Measurements from ENCODE around the gene CDH8. TPM values are rescaled to one million over a fixed set of nuclear protein-coding genes. Genes with fewer than 3 reads are reported as not detected.

The CDH8 gene
- total RNA-seq, 1 experiment from 2014 or later = 11.1 TPM

DNA sequence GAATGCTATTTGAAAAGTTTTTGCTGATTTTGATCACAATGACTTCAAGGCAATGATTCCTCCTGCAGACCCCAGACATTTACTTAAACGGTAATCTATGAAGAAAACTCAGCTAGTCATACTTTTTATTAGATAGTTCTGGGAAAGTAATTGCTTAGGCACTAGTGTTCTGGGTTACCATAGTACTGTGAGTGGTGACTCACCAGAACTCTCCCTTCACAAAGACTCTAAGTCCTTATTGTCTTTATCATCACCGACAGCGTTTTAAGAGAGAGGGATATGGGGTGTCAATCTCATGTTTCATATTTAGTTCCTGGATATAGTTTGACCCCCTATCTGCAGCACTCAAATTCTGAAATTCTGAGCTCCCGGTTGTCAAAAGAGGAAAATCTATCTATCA lies 43.0 kb upstream of the CDH8 start (continued):
- TF ChIP-seq, protein P1, sequence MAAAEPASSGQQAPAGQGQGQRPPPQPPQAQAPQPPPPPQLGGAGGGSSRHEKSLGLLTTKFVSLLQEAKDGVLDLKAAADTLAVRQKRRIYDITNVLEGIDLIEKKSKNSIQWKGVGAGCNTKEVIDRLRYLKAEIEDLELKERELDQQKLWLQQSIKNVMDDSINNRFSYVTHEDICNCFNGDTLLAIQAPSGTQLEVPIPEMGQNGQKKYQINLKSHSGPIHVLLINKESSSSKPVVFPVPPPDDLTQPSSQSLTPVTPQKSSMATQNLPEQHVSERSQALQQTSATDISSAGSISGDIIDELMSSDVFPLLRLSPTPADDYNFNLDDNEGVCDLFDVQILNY (CRISPR knock-in tag; IDR thresholded peaks at IDR 0.05) = no peak
- TF ChIP-seq, protein P2, sequence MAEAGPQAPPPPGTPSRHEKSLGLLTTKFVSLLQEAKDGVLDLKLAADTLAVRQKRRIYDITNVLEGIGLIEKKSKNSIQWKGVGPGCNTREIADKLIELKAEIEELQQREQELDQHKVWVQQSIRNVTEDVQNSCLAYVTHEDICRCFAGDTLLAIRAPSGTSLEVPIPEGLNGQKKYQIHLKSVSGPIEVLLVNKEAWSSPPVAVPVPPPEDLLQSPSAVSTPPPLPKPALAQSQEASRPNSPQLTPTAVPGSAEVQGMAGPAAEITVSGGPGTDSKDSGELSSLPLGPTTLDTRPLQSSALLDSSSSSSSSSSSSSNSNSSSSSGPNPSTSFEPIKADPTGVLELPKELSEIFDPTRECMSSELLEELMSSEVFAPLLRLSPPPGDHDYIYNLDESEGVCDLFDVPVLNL (CRISPR knock-in tag; IDR thresholded peaks at IDR 0.05; ENCODE audit: borderline replicate concordance, low read depth) = no peak
- TF ChIP-seq, protein P3, sequence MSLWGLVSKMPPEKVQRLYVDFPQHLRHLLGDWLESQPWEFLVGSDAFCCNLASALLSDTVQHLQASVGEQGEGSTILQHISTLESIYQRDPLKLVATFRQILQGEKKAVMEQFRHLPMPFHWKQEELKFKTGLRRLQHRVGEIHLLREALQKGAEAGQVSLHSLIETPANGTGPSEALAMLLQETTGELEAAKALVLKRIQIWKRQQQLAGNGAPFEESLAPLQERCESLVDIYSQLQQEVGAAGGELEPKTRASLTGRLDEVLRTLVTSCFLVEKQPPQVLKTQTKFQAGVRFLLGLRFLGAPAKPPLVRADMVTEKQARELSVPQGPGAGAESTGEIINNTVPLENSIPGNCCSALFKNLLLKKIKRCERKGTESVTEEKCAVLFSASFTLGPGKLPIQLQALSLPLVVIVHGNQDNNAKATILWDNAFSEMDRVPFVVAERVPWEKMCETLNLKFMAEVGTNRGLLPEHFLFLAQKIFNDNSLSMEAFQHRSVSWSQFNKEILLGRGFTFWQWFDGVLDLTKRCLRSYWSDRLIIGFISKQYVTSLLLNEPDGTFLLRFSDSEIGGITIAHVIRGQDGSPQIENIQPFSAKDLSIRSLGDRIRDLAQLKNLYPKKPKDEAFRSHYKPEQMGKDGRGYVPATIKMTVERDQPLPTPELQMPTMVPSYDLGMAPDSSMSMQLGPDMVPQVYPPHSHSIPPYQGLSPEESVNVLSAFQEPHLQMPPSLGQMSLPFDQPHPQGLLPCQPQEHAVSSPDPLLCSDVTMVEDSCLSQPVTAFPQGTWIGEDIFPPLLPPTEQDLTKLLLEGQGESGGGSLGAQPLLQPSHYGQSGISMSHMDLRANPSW (CRISPR knock-in tag; conservative IDR thresholded peaks at IDR 0.05; ENCODE audit: low read depth) = no peak
- TF ChIP-seq FOXK1 (CRISPR knock-in tag; IDR thresholded peaks at IDR 0.05) (no peak), SMAD3 (CRISPR knock-in tag; IDR thresholded peaks at IDR 0.05; ENCODE audit: borderline replicate concordance) (no peak)
- TF ChIP-seq, protein P4, sequence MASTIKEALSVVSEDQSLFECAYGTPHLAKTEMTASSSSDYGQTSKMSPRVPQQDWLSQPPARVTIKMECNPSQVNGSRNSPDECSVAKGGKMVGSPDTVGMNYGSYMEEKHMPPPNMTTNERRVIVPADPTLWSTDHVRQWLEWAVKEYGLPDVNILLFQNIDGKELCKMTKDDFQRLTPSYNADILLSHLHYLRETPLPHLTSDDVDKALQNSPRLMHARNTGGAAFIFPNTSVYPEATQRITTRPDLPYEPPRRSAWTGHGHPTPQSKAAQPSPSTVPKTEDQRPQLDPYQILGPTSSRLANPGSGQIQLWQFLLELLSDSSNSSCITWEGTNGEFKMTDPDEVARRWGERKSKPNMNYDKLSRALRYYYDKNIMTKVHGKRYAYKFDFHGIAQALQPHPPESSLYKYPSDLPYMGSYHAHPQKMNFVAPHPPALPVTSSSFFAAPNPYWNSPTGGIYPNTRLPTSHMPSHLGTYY (CRISPR knock-in tag; IDR thresholded peaks at IDR 0.05) = no peak
- TF ChIP-seq, protein P5, sequence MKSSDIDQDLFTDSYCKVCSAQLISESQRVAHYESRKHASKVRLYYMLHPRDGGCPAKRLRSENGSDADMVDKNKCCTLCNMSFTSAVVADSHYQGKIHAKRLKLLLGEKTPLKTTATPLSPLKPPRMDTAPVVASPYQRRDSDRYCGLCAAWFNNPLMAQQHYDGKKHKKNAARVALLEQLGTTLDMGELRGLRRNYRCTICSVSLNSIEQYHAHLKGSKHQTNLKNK (CRISPR knock-in tag; IDR thresholded peaks at IDR 0.05) = no peak

DNA sequence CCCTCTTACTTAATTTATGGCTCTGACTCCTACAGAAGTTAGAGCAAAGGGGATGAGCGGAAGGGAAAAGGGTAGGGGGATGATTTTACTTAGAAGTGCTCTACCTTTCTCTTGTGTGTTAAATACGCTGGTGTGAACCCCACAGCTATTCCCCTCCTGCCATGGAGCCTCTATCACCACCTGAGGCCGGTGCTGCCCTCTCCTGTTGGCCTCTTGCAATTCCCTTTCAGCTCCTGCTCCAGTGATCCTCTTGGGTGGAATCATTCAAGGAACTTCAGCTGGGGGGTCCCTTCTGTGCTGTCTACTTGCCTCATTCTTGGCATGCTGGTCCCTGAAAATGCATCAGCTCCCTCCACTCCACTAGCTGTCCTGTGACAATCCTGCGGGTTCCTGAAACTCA lies 41.8 kb upstream of the CDH8 start:
- Mint-ChIP-seq H3K9me3 (peaks cover 3% of the 10 kb centered on the region), H3K4me3 (no peak overlapping the region), H3K4me1 (peaks cover 7% of the 10 kb centered on the region), H3K36me3 (no peaks in the 10 kb centered on the region), H3K27me3 (ENCODE audit: low read depth) (no peaks in the 10 kb centered on the region; the same call in 1 of the 2 replicates), H3K27ac (no peak overlapping the region)
- ChIA-PET CTCF (interaction anchor here (0.6 to 2.9 kb wide), 62 partner anchors 9 to 790 kb away, joined by 3 to 37 read pairs (median 4); partner anchors contain the start of gene CDH8), POLR2A (no interaction called here)
- DNase-seq (ENCODE audit: low spot score) (peak; percentile 75), ATAC-seq (peak; percentile 99)
- TF ChIP-seq, protein P6, sequence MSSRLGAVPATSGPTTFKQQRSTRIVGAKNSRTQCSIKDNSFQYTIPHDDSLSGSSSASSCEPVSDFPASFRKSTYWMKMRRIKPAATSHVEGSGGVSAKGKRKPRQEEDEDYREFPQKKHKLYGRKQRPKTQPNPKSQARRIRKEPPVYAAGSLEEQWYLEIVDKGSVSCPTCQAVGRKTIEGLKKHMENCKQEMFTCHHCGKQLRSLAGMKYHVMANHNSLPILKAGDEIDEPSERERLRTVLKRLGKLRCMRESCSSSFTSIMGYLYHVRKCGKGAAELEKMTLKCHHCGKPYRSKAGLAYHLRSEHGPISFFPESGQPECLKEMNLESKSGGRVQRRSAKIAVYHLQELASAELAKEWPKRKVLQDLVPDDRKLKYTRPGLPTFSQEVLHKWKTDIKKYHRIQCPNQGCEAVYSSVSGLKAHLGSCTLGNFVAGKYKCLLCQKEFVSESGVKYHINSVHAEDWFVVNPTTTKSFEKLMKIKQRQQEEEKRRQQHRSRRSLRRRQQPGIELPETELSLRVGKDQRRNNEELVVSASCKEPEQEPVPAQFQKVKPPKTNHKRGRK (CRISPR knock-in tag; IDR thresholded peaks at IDR 0.05; ENCODE audit: borderline replicate concordance) = no peak
- TF ChIP-seq, protein P7, sequence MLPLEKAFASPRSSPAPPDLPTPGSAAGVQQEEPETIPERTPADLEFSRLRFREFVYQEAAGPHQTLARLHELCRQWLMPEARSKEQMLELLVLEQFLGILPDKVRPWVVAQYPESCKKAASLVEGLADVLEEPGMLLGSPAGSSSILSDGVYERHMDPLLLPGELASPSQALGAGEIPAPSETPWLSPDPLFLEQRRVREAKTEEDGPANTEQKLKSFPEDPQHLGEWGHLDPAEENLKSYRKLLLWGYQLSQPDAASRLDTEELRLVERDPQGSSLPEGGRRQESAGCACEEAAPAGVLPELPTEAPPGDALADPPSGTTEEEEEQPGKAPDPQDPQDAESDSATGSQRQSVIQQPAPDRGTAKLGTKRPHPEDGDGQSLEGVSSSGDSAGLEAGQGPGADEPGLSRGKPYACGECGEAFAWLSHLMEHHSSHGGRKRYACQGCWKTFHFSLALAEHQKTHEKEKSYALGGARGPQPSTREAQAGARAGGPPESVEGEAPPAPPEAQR (CRISPR knock-in tag; IDR thresholded peaks at IDR 0.05) = no peak
- no peak for TF ChIP-seq GRHL2 (CRISPR knock-in tag; IDR thresholded peaks at IDR 0.05; ENCODE audit: insufficient replicate concordance, severe bottlenecking)
- TF ChIP-seq, protein P8, sequence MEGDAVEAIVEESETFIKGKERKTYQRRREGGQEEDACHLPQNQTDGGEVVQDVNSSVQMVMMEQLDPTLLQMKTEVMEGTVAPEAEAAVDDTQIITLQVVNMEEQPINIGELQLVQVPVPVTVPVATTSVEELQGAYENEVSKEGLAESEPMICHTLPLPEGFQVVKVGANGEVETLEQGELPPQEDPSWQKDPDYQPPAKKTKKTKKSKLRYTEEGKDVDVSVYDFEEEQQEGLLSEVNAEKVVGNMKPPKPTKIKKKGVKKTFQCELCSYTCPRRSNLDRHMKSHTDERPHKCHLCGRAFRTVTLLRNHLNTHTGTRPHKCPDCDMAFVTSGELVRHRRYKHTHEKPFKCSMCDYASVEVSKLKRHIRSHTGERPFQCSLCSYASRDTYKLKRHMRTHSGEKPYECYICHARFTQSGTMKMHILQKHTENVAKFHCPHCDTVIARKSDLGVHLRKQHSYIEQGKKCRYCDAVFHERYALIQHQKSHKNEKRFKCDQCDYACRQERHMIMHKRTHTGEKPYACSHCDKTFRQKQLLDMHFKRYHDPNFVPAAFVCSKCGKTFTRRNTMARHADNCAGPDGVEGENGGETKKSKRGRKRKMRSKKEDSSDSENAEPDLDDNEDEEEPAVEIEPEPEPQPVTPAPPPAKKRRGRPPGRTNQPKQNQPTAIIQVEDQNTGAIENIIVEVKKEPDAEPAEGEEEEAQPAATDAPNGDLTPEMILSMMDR (IDR thresholded peaks at IDR 0.05) = peak; percentile 56
- TF ChIP-seq FOXP1 (CRISPR knock-in tag; IDR thresholded peaks at IDR 0.05; ENCODE audit: borderline replicate concordance) = no peak
